ENCODE results near the gene MARK2.

- no peak for TF ChIP-seq CTCF (conservative IDR thresholded peaks at IDR 0.05; ENCODE audit: low read length)
- TF ChIP-seq EZH2phosphoT487 (IDR thresholded peaks at IDR 0.05; ENCODE audit: borderline replicate concordance): no peak
Observed at GRCh38 chr11:63920126-63920938, 81.4 kb downstream of the MARK2 start.
